GM23338 (cell line): ENCODE data around the gene HOXB6. TPM values are rescaled to one million over a fixed set of nuclear protein-coding genes. Genes with fewer than 3 reads are reported as not detected.

Experiments used
- ATAC-seq: fragments of 200-7000 bp; cut with Tn5 transposase; 3 replicates; pipeline ENCODE4 v1.9.1; 2020
- DNase-seq: peaks from one replicate; pipeline ENCODE4 v3.0.0-alpha.2; 2015; ENCODE audit warnings: low spot score
- H2AFZ ChIP-seq: fragments of 200-600 bp; sonication (generic); 2 replicates; pipeline ENCODE4 v1.8.0; 2016; ENCODE audit warnings: antibody characterized with exemption, mild to moderate bottlenecking, moderate library complexity
- H3F3A ChIP-seq: fragments of 200-600 bp; sonication (generic); replicated peaks from 2 replicates; pipeline ENCODE4 v1.8.0; 2017; ENCODE audit warnings: antibody characterized with exemption, mixed run types, low read depth
- H3K27ac ChIP-seq: fragments of 200-600 bp; sonication (generic); 2 replicates; pipeline ENCODE4 v1.6.1; 2016; ENCODE audit warnings: low read depth
- H3K27me3 ChIP-seq: fragments of 200-600 bp; sonication (generic); 2 replicates; pipeline ENCODE4 v1.8.0; 2016; ENCODE audit warnings: mild to moderate bottlenecking, mixed run types, moderate library complexity; ENCODE audit not compliant: insufficient read depth
- H3K36me3 ChIP-seq: fragments of 200-600 bp; sonication (generic); 2 replicates; pipeline ENCODE4 v1.8.0; 2016; ENCODE audit warnings: mild to moderate bottlenecking; ENCODE audit not compliant: insufficient read depth
- H3K4me1 ChIP-seq: fragments of 200-600 bp; sonication (generic); 2 replicates; pipeline ENCODE4 v1.8.0; 2016; ENCODE audit warnings: mild to moderate bottlenecking, moderate library complexity; ENCODE audit not compliant: insufficient read depth
- H3K4me2 ChIP-seq: fragments of 200-600 bp; sonication (generic); 2 replicates; pipeline ENCODE4 v1.7.1; 2017; ENCODE audit warnings: mixed run types
- H3K4me3 ChIP-seq: fragments of 200-600 bp; sonication (generic); 2 replicates; pipeline ENCODE4 v1.6.1; 2016; ENCODE audit warnings: mixed run types
- H3K79me2 ChIP-seq: fragments of 200-600 bp; sonication (generic); replicated peaks from 2 replicates; pipeline ENCODE4 v1.8.0; 2017; ENCODE audit warnings: mild to moderate bottlenecking; ENCODE audit not compliant: insufficient read depth
- H3K9me2 ChIP-seq: fragments of 200-600 bp; sonication (generic); 2 replicates; pipeline ENCODE4 v1.8.0; 2017; ENCODE audit not compliant: insufficient read depth
- H4K20me1 ChIP-seq: fragments of 200-600 bp; sonication (generic); replicated peaks from 2 replicates; pipeline ENCODE4 v1.8.0; 2017; ENCODE audit warnings: mild to moderate bottlenecking; ENCODE audit not compliant: insufficient read depth
- H3K27ac Mint-ChIP-seq: 2 replicates; pipeline ENCODE4 v1.8.0; 2020; ENCODE audit warnings: inconsistent platforms, mild to moderate bottlenecking, moderate library complexity, mixed read lengths
- H3K27me3 Mint-ChIP-seq: 3 replicates; pipeline ENCODE4 v1.8.0; 2022; ENCODE audit warnings: low read depth, mild to moderate bottlenecking, moderate library complexity, mixed read lengths, inconsistent platforms; ENCODE audit not compliant: insufficient read depth, poor library complexity
- H3K36me3 Mint-ChIP-seq: 3 replicates; pipeline ENCODE4 v1.8.0; 2021; ENCODE audit warnings: low read depth, mild to moderate bottlenecking, inconsistent platforms, moderate library complexity, mixed read lengths
- H3K4me1 Mint-ChIP-seq: 3 replicates; pipeline ENCODE4 v1.8.0; 2020; ENCODE audit warnings: mild to moderate bottlenecking, inconsistent platforms, mixed read lengths
- H3K4me3 Mint-ChIP-seq: 3 replicates; pipeline ENCODE4 v1.8.0; 2021; ENCODE audit warnings: moderate library complexity, mild to moderate bottlenecking, inconsistent platforms, mixed read lengths
- H3K9me3 Mint-ChIP-seq: 3 replicates; pipeline ENCODE4 v1.8.0; 2020; ENCODE audit warnings: moderate library complexity, mild to moderate bottlenecking, inconsistent platforms, mixed read lengths
- CREB1 ChIP-seq: fragments of 250-450 bp; sonication (Bioruptor Pico); IDR thresholded peaks from 2 replicates; pipeline ENCODE4 v1.5.0; 2020; ENCODE audit warnings: low read depth, mild to moderate bottlenecking, moderate library complexity
- CTCF ChIP-seq, 2 experiments: fragments of 200-600 bp in 1 of 2; sonication (generic) in 1 of 2; conservative IDR thresholded peaks; 2 replicates each; pipeline versions ENCODE4 v1.5.1 to v1.6.1; 2016 to 2017; ENCODE audit warnings: antibody characterized with exemption in 2 of 2, low read depth in 2 of 2, mild to moderate bottlenecking in 2 of 2, moderate library complexity in 1 of 2
- ETS1 ChIP-seq: IDR thresholded peaks from 2 replicates; pipeline ENCODE4 v1.6.1; 2016; ENCODE audit warnings: antibody characterized with exemption
- EZH2 ChIP-seq: fragments of 200-600 bp; sonication (generic); IDR thresholded peaks from one replicate; pipeline ENCODE4 v1.8.0; 2017; ENCODE audit warnings: antibody characterized with exemption, mild to moderate bottlenecking, low read depth; ENCODE audit not compliant: unreplicated experiment
- JUNB ChIP-seq: IDR thresholded peaks from one replicate; pipeline ENCODE4 v1.6.1; 2016; ENCODE audit warnings: antibody characterized with exemption; ENCODE audit not compliant: unreplicated experiment
- ZNF462 ChIP-seq: fragments of 250-450 bp; sonication (Bioruptor Pico); IDR thresholded peaks from 2 replicates; pipeline ENCODE4 v1.5.0; 2020; ENCODE audit warnings: mild to moderate bottlenecking, moderate library complexity
- polyA plus RNA-seq: library from polyadenylated mRNA; unstranded; fragments of >200 nt; fragmentation: Nextera tagmentation; extraction: Ambion mirVana; gene quantifications from 2 replicates; pipeline ENCODE4 v1.2.1, GENCODE V29; 2016
- total RNA-seq: library from RNA; depleted of rRNA; stranded (reverse); fragments of >200 nt; shearing (Covaris generic); gene quantifications from 2 replicates; pipeline ENCODE4 v1.2.3, GENCODE V29; 2014

Gene HOXB6
- total and polyA plus RNA-seq, 2 experiments from 2014 or later: not detected

- Histone ChIP-seq H3K36me3 (no peaks in the 10 kb centered on the region; the same call in 1 of the 2 replicates), H3K27ac (no peak overlapping the region), H3F3A (peaks cover 44% of the 10 kb centered on the region), H3K79me2 (no peaks in the 10 kb centered on the region), H3K4me2 (peak overlapping the region; percentile 87), H3K4me3 (peak overlapping the region; percentile 54), H3K9me2 (no peaks in the 10 kb centered on the region), H2AFZ (peak overlapping the region; percentile 91; the same call in 1 of the 2 replicates), H3K27me3 (peaks cover 100% of the 10 kb centered on the region), H4K20me1 (peaks cover 19% of the 10 kb centered on the region; the same call in 1 of the 2 replicates), H3K4me1 (peaks cover 19% of the 10 kb centered on the region)
- Mint-ChIP-seq H3K27ac (no peak overlapping the region), H3K4me3 (peak overlapping the region; percentile 68), H3K4me1 (peaks cover 13% of the 10 kb centered on the region), H3K36me3 (no peaks in the 10 kb centered on the region; the same call in 2 of the 3 replicates), H3K27me3 (peaks cover 91% of the 10 kb centered on the region), H3K9me3 (no peaks in the 10 kb centered on the region; the same call in 2 of the 3 replicates)
- TF ChIP-seq JUNB (no peak), CREB1 (CRISPR knock-in tag) (no peak), CTCF (conservative IDR thresholded peaks at IDR 0.05; ENCODE audit: low read depth in 2 of 2) (no peak), EZH2 (peak; percentile 48)
- ATAC-seq: peak; percentile 61
- peak; percentile 80 for DNase-seq
These were observed 42.5 kb upstream of the HOXB6 start for GRCh38 chr17:48647103-48647962.

- H3K9me3 Mint-ChIP-seq: no peaks in the 10 kb centered on the region; the same call in 2 of the 3 replicates
- peaks cover 18% of the 10 kb centered on the region for H3K4me1 Mint-ChIP-seq
- H3K36me3 Mint-ChIP-seq: no peaks in the 10 kb centered on the region; the same call in 2 of the 3 replicates
- peak; percentile 30 for ATAC-seq
- Histone ChIP-seq H3K4me3 (peak overlapping the region; percentile 54), H3K9me2 (no peaks in the 10 kb centered on the region), H3K4me1 (peaks cover 25% of the 10 kb centered on the region), H3F3A (peaks cover 52% of the 10 kb centered on the region), H3K27me3 (peaks cover 100% of the 10 kb centered on the region), H4K20me1 (peaks cover 20% of the 10 kb centered on the region; the same call in 1 of the 2 replicates), H2AFZ (peak overlapping the region; percentile 85), H3K27ac (no peak overlapping the region), H3K4me2 (peak overlapping the region; percentile 87), H3K36me3 (no peaks in the 10 kb centered on the region; the same call in 1 of the 2 replicates), H3K79me2 (no peaks in the 10 kb centered on the region)
- peaks cover 97% of the 10 kb centered on the region for H3K27me3 Mint-ChIP-seq
- peak overlapping the region; percentile 68 for H3K4me3 Mint-ChIP-seq
- no peak overlapping the region for H3K27ac Mint-ChIP-seq
- peak; percentile 68 for DNase-seq
- TF ChIP-seq EZH2 (peak; percentile 36), ZNF462 (CRISPR knock-in tag) (no peak), ETS1 (no peak)
These were observed 41.7 kb upstream of the HOXB6 start for GRCh38 chr17:48646183-48647102.
